Stimulated activated naive CD8-positive, alpha-beta T cell treated with anti-CD3 and anti-CD28 coated beads, Interleukin-15, Interleukin-2, amounts not matched to agents 100 ng/mL and 50 ng/mL, for 24 hours (primary cell): Measurements from ENCODE around the gene XIRP1.

Experiments
- H3K27ac Mint-ChIP-seq: one replicate; pipeline ENCODE4 v1.8.0; 2021; ENCODE audit warnings: mild to moderate bottlenecking, mixed read lengths
- H3K27me3 Mint-ChIP-seq: one replicate; pipeline ENCODE4 v1.8.0; 2021; ENCODE audit warnings: mixed read lengths
- H3K36me3 Mint-ChIP-seq: one replicate; pipeline ENCODE4 v1.8.0; 2021; ENCODE audit warnings: low read depth, mixed read lengths
- H3K4me1 Mint-ChIP-seq: one replicate; pipeline ENCODE4 v1.8.0; 2021; ENCODE audit warnings: low read depth, mixed read lengths
- H3K4me3 Mint-ChIP-seq: one replicate; pipeline ENCODE4 v1.8.0; 2021; ENCODE audit warnings: mild to moderate bottlenecking, mixed read lengths
- H3K9me3 Mint-ChIP-seq: one replicate; pipeline ENCODE4 v1.8.0; 2021; ENCODE audit warnings: mixed read lengths

Gene XIRP1

DNA sequence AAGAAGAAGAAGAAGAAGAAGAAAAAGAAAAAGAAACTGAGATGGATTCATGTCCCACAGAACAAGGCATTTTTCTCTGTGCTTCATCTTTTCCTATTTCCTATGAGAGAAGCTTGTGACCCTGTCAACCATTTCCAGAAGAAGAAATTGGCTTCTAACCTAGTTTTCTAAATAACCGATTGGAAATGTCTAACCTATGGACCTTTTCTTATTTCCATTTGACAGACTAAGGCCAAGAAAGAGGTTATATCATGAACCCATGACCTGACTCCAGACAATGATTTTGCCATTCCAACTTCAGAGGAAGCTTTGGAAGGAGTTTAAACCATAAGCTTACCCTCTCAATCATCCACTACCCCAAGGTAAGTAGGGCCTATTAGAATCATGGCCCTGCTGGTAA lies 22.7 kb downstream of the XIRP1 start:
- H3K9me3 Mint-ChIP-seq, result no peaks in the 10 kb centered on the region
- H3K27me3 Mint-ChIP-seq, result no peaks in the 10 kb centered on the region
- peaks cover 15% of the 10 kb centered on the region for H3K4me1 Mint-ChIP-seq
- H3K27ac Mint-ChIP-seq, result no peak overlapping the region
- no peak overlapping the region for H3K4me3 Mint-ChIP-seq
- H3K36me3 Mint-ChIP-seq, result no peaks in the 10 kb centered on the region

DNA sequence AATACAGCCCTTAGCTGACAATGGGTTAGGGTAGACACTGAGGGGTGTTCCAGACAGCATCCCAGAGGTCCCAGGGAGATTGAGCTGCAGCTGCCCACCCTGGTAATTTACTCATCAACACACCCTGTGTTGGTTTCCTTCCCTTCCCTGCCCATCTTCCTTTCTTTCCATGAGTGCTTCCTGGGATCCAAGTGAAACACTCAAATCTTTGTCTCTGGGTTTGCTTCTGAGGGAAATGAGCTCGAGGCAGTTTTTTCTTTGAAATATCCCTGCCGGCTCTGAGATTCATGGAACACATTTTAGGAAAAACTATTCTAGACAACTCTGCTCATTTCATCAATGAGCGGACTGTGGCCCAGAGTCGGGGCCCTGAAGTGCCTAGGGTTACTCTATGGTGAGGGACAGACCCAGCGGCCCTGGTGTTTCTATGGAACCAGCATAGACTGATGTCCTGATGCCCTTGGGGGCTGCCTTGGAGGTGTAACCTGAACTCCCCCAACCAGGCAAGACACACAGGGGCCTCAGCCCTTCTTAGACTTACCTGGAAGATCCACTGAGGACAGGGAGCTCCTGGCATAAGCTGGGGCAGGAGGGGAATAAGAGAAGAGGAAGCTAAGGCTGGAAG lies 24.1 kb downstream of the XIRP1 start:
- Mint-ChIP-seq H3K27ac (no peak overlapping the region), H3K36me3 (no peaks in the 10 kb centered on the region), H3K4me1 (peaks cover 15% of the 10 kb centered on the region), H3K9me3 (no peaks in the 10 kb centered on the region), H3K27me3 (no peaks in the 10 kb centered on the region), H3K4me3 (no peak overlapping the region)

DNA sequence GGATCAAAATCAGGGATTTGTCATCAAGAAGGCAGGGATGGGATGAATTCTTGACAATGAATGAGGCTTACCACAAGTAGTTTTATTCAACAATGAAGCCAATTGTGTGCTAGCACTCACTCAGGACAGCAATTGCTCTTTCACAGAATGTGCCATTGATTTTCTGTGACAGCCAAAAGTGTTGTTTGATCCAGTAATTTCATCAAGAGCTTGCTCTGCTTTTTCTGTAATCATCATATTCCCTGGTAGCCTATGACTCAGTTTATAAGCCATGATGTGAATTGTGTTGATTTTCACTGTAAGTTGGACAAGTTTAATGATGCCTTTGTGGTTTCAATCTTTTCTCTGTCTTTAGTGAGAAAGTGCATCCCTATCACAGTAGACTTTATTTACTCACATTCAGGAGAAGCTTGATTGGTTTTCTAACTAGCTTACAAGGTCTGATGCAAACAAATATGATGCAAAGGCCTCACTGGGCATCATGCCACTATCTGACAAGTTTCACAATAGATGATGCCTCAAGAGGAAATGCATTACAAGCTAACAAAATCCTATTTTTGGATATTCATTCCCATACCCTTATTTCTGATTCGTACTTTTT lies 25.4 kb downstream of the XIRP1 start:
- no peaks in the 10 kb centered on the region for H3K36me3 Mint-ChIP-seq
- no peaks in the 10 kb centered on the region for H3K27me3 Mint-ChIP-seq
- H3K4me1 Mint-ChIP-seq, result peaks cover 15% of the 10 kb centered on the region
- H3K4me3 Mint-ChIP-seq, result no peak overlapping the region
- no peaks in the 10 kb centered on the region for H3K9me3 Mint-ChIP-seq
- no peak overlapping the region for H3K27ac Mint-ChIP-seq

DNA sequence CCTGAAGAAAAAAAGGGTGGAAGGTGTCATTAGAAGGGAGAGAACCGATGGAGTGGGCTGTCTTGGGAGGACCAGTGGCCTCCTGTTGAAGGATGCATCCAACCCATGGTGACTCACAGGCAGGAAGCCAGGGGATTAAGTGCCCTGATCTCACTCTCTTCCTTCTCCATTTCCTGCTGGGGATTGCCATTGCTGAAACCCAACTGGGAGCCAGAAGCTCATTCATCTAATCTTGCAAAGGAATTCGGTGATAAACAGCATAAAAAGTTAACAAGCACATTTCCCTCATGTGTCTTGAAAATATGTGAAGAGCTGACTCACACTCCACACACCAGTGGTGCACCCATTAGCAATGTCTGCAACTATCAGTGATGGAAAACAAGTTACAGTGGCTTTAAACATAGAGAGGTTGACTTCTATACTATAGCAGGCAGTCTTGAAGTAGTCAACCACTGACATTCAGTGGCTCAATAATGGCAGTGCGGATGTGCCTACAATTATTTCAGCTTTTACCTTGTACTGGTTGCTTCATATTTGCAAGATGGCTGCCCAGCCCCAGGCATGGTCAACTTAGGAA lies 26.2 kb downstream of the XIRP1 start:
- H3K27me3 Mint-ChIP-seq, result no peaks in the 10 kb centered on the region
- no peak overlapping the region for H3K4me3 Mint-ChIP-seq
- H3K9me3 Mint-ChIP-seq, result no peaks in the 10 kb centered on the region
- peaks cover 15% of the 10 kb centered on the region for H3K4me1 Mint-ChIP-seq
- no peaks in the 10 kb centered on the region for H3K36me3 Mint-ChIP-seq
- H3K27ac Mint-ChIP-seq, result no peak overlapping the region

DNA sequence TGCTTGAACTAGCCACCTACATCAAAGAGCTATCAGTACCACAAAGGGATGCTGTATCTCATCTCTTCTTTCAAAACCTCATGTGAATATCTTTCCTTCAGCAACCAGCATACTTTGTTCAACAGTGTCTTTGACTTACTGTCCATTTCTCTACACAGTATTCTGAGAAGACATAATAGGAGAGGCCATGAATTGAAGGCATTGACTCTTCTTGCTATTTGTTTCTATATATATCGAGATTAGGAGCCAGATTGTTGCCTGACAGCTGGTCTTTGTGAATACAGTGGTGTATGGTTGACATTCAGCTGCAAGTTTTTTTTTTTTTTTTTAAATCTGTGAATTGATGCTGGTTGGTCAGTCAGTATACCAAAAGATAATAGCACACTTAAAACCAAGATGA lies 26.9 kb downstream of the XIRP1 start:
- Mint-ChIP-seq H3K27ac (no peak overlapping the region), H3K27me3 (no peaks in the 10 kb centered on the region), H3K4me3 (no peak overlapping the region), H3K36me3 (no peaks in the 10 kb centered on the region), H3K9me3 (no peaks in the 10 kb centered on the region), H3K4me1 (peaks cover 15% of the 10 kb centered on the region)

DNA sequence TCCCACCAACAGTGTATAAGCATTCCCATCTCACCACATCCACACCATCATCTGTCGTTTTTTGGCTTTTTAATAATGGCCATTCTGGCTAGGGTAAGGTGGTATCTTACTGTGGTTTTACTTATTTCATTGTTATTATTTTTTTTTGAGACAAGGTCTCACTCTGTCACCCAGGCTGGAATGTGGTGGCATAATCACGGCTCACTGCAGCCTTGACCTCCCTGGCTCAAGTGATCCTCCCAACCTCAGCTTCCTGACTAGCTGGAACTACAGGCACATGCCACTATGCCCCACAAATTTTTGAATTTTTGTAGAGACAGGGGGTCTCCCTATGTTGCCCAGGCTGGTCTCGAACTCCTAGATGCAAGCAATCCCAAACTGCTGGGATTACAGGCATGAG lies 28.0 kb downstream of the XIRP1 start:
- Mint-ChIP-seq H3K27me3 (no peaks in the 10 kb centered on the region), H3K4me3 (no peak overlapping the region), H3K4me1 (peaks cover 15% of the 10 kb centered on the region), H3K9me3 (no peaks in the 10 kb centered on the region), H3K27ac (no peak overlapping the region), H3K36me3 (no peaks in the 10 kb centered on the region)

DNA sequence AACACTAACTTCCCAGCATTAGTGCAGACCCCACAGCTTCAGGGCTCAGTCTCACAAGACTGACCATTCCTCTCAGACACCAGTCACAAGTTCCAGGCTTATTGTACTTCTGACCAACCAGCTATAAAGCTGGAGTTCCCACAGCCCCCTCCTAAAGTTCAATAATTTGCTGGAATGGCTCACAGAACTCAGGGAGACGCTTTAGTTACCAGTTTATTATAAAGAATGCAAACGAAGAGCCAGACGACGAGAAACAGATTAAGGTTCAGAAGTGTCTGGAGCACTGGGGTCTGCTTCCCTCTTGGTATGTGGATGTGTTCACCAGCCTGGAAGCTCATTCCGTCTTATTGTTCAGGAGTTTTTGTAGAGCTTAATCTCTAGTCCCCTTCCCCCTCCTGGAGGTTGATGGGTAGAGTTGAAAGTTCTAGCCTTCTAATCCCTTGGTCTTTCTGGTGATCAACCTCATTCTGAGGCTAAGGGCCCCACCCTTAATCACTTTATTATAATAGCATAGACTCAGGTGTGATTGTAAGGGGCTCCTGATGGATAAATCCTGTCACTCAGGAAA lies 34.2 kb downstream of the XIRP1 start:
- Mint-ChIP-seq H3K9me3 (no peaks in the 10 kb centered on the region), H3K4me1 (peaks cover 28% of the 10 kb centered on the region), H3K27ac (no peak overlapping the region), H3K4me3 (no peak overlapping the region), H3K27me3 (peaks cover 3% of the 10 kb centered on the region), H3K36me3 (no peaks in the 10 kb centered on the region)

DNA sequence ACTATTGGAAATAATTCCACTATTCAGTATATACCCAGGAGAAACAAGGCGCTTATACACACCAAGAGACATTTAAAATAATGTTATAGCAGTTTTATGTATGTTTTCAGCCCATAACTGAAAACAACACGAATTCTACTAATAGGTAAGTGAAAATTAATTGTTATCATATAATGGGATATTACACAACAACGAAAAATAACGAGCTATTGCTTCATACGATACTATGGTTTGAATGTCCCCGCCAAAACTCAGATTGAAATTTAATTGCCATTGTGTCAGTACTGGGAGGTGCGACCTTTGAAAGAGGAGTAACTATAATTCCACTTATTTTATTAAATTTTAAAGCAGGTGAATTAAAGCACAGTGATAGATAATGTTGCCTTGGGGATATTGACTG lies 35.0 kb downstream of the XIRP1 start:
- H3K27ac Mint-ChIP-seq, result no peak overlapping the region
- H3K9me3 Mint-ChIP-seq, result no peaks in the 10 kb centered on the region
- H3K4me3 Mint-ChIP-seq, result no peak overlapping the region
- peaks cover 31% of the 10 kb centered on the region for H3K4me1 Mint-ChIP-seq
- peaks cover 3% of the 10 kb centered on the region for H3K27me3 Mint-ChIP-seq
- peaks cover 4% of the 10 kb centered on the region for H3K36me3 Mint-ChIP-seq

DNA sequence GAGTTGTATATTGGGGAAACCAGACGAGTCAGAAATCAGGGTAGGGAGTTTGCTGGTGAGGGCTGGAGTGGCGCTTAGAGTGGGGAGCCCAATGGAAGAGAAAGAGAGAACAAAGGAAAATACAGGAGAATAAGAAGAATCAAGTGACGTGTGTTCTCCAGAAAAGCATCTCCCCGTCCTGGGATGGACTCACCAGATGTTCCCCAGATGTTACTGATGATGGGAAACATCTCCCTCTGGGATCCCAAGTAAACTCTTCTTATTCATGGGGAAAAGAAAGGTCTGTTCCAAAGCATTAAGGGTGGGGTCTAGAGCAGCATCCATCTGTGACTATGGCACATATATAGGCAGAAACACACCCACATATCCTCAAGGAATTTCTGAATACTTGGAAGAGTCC lies 36.0 kb downstream of the XIRP1 start:
- Mint-ChIP-seq H3K4me3 (no peak overlapping the region), H3K27me3 (peaks cover 3% of the 10 kb centered on the region), H3K27ac (peak overlapping the region; percentile 17), H3K4me1 (peaks cover 40% of the 10 kb centered on the region), H3K9me3 (no peaks in the 10 kb centered on the region), H3K36me3 (peaks cover 13% of the 10 kb centered on the region)

DNA sequence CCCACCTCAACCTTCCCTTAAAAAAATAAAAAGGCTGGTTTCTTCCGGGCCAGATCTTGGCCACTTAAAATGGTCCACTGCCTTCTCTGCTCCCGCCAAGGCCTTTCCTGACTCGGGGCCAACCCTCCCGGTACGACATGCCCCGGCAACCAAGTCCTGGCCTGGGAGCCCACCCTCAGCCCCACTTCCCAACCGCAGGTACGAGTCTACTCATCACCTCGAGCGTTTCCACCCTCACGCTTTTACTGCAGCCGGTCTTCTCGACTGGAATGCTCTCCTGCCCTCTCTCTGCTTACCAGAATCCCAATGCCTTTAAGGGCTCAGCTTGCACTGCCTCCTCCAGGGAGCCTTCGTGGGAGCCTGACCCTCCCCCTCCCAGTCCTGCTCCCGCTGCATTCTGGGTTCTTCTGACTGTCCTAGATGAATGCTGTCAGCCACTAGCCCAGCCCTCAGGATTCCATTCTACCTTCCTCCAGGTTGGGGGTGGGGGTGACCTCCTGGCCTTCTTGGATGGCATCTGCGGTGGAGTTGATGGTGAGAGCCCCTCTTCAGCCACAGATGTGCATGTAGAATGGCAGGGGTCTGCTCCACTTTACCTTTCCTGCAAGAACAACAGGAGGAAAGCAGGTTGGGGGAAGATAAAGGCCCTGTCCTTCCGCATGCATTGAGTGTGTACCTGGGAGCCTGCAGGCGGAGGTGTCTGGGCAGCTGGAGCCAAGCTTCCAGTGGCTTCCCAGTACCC lies 37.9 kb downstream of the XIRP1 start:
- H3K27ac Mint-ChIP-seq, result peak overlapping the region; percentile 88
- peak overlapping the region; percentile 72 for H3K4me3 Mint-ChIP-seq
- H3K4me1 Mint-ChIP-seq, result peaks cover 60% of the 10 kb centered on the region
- H3K9me3 Mint-ChIP-seq, result no peaks in the 10 kb centered on the region
- H3K36me3 Mint-ChIP-seq, result peaks cover 33% of the 10 kb centered on the region
- H3K27me3 Mint-ChIP-seq, result peaks cover 3% of the 10 kb centered on the region

DNA sequence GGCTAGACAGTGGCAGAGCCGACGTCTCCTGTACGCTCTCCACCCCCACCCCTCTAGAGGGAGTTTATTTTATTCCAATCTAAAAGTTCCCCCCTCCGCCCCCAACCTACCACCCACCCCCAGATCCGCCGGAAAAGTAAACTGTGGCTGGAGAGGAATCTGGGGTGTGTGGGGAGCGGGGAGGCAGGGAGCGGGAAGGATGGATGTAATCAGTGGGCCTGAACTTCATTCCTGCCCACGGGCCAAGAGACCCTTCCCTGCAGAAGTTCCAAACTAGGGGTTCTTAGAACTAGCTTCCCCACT lies 38.5 kb downstream of the XIRP1 start:
- Mint-ChIP-seq H3K4me1 (peaks cover 65% of the 10 kb centered on the region), H3K36me3 (peaks cover 38% of the 10 kb centered on the region), H3K9me3 (no peaks in the 10 kb centered on the region), H3K4me3 (peak overlapping the region; percentile 72), H3K27me3 (peaks cover 3% of the 10 kb centered on the region), H3K27ac (peak overlapping the region; percentile 88)

DNA sequence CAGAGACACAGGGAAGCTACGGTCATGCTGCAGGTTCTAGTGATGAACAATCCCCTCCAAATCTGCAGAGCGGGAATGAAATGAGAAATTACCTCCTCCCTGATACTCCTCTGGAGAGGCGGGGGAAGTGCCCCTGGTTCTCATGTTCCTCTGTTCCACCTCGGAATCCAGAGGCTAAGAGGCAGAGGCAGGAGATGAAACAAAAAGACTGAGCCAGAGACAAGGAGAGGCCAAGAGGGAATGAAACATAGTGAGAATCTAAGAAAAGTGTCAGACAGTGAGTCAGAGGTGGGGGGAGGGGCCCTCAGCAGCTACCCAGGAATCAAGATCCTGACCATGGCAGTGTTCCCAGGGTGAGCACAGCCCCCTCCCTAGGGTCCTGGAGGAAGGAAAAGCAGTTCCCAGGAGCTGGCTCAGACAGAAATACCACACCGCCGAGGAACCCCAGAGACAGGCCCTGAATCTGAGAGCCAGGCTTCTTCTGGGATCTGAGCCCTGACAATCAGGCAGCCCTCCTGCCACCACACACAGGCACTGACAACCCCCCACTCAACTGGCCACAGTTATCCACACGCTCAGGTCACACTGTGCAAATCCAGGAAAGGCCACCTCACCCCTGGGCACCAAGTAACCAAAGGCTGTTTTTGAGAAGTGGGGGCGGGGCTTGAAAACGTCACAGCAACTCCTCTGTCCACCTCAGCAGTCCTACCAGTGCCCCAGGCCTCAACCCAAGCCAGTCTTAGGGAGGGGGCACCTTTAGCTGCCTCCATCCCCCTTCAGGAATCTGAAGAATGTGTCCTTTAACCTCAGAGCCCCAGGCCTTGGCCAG lies 41.4 kb downstream of the XIRP1 start:
- H3K4me3 Mint-ChIP-seq, result peak overlapping the region; percentile 100
- no peaks in the 10 kb centered on the region for H3K9me3 Mint-ChIP-seq
- H3K4me1 Mint-ChIP-seq, result peaks cover 86% of the 10 kb centered on the region
- no peaks in the 10 kb centered on the region for H3K27me3 Mint-ChIP-seq
- H3K27ac Mint-ChIP-seq, result peak overlapping the region; percentile 100
- H3K36me3 Mint-ChIP-seq, result peaks cover 64% of the 10 kb centered on the region

DNA sequence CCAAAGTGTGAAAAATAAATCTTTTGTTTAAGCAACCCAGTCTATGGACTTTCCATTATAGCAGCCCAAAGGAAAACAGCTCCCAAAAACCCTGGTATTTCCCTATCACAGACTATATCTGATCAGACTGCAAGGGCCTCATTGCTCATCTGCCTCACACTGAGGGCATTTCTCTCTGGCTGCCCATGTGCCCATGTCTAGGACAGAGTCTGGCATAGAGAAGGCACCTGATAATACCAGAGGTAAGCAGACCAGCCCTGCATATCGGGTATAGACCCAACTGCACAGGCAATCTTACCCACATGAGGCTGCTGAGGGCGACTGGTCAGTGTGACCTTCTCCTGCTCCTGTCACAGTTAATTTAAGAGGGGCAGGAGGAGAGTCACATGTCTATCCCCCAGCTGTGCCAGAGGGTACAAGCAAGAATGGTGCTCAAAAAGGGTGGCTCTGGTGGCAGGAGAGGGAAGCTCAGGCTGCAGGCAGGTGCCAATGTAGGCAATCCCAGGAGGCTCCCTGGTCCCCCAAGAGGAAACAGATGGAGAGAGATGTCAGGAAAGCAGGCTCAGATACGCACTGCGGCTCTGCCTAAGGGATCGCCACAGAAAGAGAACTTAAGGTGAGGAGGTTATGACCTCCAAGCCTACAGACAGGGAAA lies 42.1 kb downstream of the XIRP1 start:
- Mint-ChIP-seq H3K4me1 (peaks cover 84% of the 10 kb centered on the region), H3K4me3 (peak overlapping the region; percentile 100), H3K9me3 (no peaks in the 10 kb centered on the region), H3K27me3 (no peaks in the 10 kb centered on the region), H3K27ac (peak overlapping the region; percentile 100), H3K36me3 (peaks cover 71% of the 10 kb centered on the region)

DNA sequence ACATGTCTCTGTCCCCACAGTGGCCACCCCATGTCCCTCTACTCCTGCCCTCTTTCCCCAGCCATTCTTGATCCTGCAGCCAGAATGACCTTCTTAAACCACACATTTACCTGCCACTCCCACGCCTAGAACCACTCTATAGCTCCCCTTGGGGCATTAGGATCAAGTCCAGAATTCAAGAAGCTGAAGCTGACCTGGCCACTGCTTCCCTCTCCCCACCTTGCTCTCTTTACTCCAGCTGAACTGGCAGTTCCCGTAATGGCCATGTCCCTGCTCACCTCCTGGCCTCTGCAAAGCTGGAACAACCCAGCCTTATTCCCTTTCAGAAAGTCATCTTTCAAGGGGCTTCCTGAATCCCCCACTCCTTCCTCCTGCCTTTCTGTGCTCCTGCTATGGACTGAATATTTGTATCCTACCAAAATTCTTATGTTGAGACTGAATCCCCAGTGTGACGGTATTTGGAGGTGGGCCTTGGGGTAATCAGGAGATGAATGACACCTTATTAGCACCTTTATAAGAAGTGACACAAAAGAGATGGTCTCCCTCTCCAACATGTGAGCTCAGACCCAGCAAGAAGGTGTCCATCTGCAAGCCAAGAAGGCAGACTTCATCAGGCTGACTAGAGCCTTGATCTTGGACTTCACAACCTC lies 42.8 kb downstream of the XIRP1 start:
- Mint-ChIP-seq H3K27ac (peak overlapping the region; percentile 100), H3K36me3 (peaks cover 78% of the 10 kb centered on the region)

More for the DNA sequence above, 42.8 kb downstream of the XIRP1 start:
- H3K9me3 Mint-ChIP-seq, result no peaks in the 10 kb centered on the region
- H3K4me1 Mint-ChIP-seq, result peaks cover 82% of the 10 kb centered on the region
- H3K4me3 Mint-ChIP-seq, result peak overlapping the region; percentile 100
- H3K27me3 Mint-ChIP-seq, result no peaks in the 10 kb centered on the region
